Thyroid gland (tissue), 4 donors: ENCODE measurements around the gene GRIP2.

Experiments used
- CTCF ChIP-seq, 6 experiments: fragments of 200-600 bp in 3 of 6; fragments of 450-650 bp in 3 of 6; sonication (generic) in 3 of 6; IDR thresholded peaks; one replicate each; pipeline ENCODE4 v1.5.1; 2016 to 2019; ENCODE audit warnings: antibody characterized with exemption in 6 of 6, mild to moderate bottlenecking in 2 of 6, inconsistent platforms in 1 of 6, moderate library complexity in 1 of 6
- POLR2A ChIP-seq, 2 donors: fragments of 450-650 bp; IDR thresholded peaks; one replicate each; pipeline ENCODE4 v1.6.1; 2017; ENCODE audit warnings: antibody characterized with exemption in 2 of 2, mild to moderate bottlenecking in 2 of 2, moderate library complexity in 1 of 2

- TF ChIP-seq CTCF (IDR thresholded peaks at IDR 0.05) (no peak), POLR2A (IDR thresholded peaks at IDR 0.05) (no peak)
Observed at GRCh38 chr3:14454639-14455310, 85.4 kb downstream of the GRIP2 start.
